GDM1 (cell line): Measurements from ENCODE around the gene AUP1.
A peak's percentile ranks its signal among the peaks of the same experiment; 100 is the strongest.
"Not testable (repeated sequence)": the region's sequence is repeated elsewhere in the genome, so short reads cannot be mapped to it uniquely, and the experiment has no call there.

Experiments used
- DNase-seq: peaks from one replicate; lab custom pipeline; 2025; lab: John Stamatoyannopoulos, UW

AUP1 gene

DNA sequence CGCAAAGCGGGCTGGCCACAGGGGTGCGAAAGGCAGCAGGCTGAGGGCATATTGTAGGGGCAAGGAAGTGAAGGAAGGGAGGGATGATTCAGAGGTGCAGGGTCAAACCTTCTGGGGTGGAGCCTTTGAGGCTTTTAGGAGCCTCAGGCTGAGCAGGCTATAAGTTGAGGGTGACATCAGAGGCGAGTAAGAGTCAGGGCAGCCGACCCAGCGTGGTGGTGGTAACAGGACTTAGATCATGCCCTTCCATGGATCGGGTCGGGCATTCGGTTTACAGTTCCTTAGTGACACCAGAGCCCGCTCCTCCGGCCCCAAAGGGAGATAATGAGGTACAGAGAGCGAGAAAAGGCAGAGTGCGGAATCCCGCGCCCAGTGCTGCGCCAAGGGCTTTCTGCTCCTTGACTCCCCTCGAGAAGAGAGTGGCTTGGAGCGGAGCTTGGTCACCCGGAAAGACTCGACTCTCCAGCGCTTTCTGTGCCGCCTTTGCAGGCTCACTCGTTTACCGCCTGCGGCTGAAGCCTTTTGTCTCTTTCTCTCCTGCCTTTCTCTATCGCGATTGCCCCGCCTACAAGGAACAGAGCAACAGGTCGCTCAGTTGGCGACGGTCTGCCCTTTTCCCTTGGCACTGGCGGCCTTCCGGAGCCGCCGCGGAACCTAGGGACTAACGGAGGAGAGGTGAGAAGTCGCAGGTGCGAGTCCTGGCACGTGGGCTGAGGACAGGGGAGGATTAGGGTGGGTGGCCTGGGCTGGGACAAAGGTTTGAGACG lies 30.8 kb downstream of the AUP1 start:
- DNase-seq = no peak

DNA sequence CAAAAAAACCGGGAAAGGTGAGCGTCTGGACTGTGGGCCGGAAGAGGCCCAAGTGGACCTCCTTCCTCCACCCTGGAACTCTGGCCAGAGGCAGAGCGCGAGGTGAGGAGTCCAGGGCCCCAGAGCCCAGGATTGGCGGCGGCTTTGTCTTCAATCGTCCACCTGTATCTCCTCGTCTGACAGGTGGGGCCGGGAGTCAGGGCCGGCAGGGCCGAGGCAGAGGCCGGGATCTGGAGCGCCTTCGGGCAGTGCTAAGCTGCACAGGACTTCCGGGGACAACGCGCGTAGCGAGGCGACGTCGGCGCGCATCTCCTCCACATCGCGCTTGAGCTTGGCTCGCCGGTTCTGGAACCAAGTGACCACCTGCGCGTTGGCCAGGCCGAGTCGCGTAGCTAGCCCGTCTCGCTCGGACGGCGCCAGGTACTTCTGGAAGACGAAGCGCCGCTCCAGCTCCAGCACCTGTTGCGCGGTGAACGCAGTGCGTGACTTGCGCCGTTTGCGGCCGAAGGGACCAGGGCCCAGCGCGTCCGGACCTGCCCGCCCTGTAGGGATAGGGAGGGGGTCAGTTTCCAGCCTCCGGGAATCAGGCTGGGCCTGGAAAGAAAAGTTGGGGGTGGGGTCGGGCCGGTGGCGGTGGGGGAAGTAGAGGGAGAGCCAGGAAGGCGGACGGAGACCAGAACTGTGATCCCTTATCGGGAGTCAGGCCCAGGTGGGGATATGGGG lies 31.6 kb downstream of the AUP1 start:
- no peak for DNase-seq

DNA sequence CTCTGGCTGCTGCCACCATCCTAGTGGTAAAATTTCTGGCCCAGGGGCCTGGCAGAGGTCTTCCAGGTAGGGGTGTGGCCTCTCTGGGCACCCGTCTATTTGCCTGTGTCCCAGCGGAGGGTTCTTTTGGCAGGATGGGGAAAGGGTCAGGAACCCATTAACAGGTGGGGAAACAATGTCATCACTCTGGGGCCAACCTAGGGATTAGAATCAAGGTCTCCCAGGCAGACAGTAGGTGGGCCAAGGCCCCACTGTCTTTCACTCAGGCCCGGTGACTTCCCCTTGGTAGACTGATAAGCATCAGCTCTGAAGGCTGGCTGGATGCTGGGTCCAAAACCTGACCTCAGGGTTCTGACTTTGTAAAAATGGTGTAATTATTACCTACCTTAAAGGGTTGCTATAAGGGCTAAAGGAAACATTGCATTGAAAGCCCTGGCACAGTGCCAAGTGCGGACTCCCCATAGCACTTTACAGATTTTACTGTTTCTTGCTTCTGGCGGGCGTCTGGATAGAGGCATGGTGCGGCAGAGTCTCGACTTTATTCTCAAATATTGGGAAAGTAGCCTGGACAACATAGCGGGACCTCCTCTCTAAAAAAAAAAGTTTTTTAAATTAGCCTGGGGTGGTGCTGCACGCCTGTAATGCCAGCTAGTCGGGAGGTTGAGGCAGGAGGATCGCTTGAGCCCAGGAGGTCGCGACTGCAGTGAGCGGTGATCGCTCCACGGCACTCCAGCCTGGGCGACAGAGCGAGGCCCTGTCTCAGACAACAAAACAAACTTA lies 32.3 kb downstream of the AUP1 start:
- no peak for DNase-seq

DNA sequence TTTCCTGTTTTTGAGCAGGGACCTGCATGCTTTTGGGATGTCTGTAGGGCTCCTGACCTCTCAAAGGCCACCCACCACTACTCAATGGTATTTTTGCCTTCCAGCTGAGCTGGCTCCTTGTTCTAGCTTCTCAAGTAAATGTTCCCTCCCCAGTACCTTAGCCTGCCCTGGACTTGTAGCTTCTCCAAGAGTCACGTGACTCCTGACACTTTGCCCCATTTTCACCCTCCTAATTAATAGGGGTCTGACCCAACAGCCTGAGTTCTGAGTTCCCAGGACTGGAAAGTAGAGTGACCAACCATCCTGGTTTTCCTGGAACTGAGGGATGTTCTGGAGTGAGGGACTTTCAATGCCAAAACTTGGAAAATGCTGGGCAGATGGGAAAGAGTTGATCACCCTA lies 34.1 kb downstream of the AUP1 start:
- DNase-seq = no peak

DNA sequence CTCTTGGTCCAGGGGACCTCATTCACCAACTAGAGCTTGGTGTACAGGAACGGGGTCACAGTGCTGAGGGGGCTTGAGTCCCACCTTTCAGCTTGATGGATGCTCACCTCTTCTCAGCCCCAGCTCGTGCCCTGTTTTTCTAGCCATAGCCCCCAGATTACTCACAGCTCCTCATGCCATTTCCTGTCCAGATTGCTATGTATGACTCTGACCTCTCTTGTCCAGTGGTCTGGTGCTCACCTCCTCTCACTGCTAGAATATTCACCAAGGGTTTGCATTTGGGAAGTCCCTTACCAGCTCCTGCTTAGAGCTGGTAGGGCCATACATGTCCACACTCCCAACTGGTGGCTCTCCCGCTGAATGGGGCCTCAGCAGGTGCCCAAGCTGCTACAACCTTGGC lies 36.0 kb downstream of the AUP1 start:
- DNase-seq = no peak

DNA sequence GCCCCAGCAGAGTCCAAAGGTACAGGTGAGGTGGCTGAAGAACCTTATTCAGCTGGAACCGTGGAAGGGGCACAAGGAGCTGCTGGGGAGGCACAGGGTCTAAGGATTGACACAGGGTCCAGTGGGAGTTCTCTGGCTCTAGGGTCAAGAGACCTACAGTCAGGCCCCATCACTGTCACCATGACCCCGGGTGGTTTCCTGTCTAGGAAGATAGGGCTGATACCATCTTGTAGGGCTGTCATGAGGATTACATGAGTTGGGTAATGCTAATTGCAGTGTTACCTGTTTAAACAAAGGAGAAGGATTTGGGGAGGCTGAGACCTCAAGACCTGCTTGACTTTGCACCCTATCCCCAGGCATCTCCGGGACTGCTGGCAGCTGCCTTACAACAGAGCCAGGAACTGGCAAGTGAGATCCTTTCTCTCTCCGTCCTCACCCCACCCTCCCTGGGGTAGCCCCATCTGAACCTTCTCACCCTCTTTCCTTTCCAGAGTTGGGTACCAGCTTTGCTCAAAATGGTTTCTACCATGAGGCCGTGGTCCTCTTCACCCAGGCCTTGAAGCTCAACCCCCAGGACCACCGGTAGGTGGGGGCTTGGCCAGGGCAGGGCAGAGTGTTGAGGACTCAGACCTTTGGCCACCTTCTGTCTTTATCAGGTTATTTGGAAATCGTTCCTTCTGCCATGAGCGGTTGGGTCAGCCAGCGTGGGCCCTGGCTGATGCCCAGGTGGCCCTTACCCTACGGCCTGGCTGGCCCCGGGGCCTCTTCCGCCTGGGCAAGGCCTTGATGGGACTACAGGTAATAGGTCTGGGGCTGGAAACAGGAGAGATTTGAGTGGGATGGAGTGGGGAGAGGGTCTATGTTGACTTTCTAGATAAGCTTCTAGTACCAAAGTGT lies 37.6 kb downstream of the AUP1 start:
- no peak for DNase-seq

DNA sequence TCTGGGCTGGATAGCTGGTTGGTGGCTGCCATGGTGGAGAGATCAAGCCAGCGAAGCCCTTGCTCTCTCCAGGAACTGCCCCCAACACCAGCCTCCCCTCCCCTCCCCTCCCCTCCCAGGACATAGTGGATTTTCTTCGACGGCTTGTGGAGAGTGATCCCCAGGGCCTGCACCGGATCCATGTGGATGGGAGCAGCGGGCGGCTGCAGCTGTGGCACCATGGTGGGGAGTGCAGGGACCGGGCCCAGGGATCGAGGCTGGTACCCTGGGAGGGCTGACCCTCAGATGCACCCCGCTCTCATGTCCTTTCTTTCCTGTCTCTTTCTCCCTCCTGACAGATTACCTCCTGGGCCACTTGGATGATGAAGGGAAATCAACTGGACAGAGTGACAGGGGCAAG lies 39.6 kb downstream of the AUP1 start:
- no peak for DNase-seq

DNA sequence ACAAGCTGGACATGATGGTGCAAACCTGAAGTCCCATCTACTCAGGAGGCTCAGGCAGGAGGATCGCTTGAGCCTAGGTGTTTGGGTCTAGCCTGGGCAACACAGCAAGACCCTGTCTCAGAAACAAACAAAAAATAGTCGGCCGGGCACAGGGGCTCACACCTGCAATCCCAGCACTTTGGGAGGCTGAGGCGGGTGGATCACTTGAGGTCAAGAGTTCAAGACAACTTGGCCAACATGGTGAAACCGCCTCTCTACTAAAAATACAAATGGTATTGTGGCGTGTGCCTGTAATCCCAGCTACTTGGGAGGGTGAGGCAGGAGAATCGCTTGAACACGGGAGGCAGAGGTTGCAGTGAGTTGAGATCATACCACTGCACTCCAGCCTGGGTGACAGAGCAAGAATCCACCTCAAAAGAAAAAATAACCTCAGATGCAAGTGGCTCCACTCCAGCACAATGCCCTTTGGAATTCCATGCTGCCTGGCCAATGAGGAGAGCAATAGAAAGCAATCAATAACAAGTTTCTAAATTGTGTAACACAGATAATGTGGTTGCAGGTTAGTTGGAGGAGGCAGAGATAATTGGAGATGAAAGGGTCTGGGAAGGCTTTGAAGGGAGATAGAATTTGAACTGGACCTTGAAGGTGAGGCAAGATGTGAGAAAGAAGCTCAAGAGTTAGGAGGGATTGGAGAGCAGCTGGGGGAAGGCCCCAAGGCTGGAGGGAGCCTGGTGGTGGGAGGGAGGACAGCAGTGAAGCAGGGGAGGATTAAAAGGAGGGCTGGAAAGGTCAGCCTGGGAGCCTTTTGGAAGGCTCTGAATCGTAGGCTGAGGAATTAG lies 40.6 kb downstream of the AUP1 start:
- DNase-seq = no peak

DNA sequence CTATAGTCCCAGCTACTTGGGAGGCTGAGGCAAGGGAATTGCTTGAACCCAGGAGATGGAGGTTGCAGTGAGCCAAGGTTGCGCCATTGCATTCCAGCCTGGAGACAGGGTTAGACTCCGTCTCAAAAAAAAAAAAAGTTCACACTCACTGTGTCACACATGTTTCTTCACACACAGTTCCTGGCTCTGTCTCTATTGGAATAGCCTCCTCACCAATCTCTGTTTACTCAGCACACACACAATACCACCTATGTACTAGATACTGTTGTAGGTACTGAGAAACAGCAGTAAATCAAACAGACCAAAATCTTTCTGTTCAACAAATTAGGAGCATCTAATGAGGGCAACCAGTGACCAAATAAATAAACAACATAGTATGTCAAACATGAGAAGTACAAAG lies 43.4 kb downstream of the AUP1 start:
- no peak for DNase-seq

DNA sequence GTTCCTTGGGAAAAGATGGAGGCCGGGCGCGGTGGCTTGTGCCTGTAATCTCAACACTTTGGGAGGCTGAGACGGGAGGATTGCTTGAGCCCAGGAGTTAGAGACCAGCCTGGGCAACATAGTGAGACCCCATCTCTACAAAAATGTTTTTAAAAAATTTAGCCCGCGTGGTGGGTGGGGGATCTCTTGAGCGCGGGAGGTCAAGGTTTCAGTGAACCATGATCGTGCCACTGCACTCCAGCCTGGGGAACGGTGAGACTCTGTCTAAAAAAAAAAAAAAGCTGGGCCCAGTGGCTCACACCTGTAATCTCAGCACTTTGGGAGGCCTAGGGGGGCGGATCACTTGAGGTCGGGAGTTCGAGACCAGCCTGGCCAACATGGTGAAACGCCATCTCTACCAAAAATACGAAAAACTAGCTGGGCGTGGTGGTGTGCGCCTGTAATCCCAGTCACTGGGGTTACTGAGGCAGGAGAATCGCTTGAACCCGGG lies 45.8 kb downstream of the AUP1 start:
- not testable (repeated sequence) for DNase-seq

DNA sequence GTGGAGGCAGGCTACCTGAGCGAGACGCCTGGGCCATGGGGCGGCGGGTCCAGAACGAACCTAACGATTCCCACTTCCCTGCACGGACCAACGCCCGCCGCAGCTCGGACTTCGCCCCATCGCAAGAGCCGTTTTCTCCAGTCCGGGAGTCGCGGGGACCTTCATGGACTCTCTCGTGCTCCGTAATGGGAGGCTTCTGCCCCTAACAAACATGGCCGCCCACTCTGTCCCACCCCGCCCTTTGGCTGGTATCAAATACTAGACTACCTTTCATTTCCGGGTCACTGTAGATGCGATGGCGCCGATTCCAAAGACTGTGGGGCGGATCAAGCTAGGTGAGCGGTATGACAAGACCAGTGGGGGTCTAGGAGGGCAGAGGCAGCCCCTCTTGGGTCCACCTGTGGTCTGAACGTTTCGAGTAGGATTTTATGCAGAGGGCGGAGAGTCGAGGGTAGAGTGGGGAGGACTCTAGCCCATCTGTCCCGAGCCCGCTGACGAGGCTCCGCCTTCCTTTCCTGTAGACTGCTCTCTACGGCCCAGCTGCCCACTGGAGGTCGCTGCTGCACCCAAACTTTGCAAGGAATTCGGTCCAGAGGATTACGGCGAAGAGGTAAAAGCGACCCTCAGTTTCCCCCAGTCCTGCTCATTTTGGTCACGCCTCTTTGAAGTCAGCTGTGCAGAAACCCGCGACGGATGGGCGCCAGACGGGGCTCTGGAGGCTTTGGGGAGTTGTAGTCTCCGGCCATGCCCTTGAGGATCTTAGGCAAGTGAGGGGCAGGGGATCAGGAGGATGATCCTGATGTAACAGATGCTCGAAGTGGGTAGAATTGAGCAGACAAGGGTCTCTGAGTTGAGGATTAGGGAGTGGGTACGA lies 46.5 kb downstream of the AUP1 start, which contains the start of the genes CCDC142 and TTC31:
Gene CCDC142 (minus strand): TSS at position 198 of the 874 bp plus-strand sequence. CDS start 161 bp downstream, at position 37.
Gene TTC31 (plus strand): TSS at position 281 of the 874 bp plus-strand sequence. CDS start 15 bp downstream, at position 296.
- DNase-seq = peak; percentile 87

DNA sequence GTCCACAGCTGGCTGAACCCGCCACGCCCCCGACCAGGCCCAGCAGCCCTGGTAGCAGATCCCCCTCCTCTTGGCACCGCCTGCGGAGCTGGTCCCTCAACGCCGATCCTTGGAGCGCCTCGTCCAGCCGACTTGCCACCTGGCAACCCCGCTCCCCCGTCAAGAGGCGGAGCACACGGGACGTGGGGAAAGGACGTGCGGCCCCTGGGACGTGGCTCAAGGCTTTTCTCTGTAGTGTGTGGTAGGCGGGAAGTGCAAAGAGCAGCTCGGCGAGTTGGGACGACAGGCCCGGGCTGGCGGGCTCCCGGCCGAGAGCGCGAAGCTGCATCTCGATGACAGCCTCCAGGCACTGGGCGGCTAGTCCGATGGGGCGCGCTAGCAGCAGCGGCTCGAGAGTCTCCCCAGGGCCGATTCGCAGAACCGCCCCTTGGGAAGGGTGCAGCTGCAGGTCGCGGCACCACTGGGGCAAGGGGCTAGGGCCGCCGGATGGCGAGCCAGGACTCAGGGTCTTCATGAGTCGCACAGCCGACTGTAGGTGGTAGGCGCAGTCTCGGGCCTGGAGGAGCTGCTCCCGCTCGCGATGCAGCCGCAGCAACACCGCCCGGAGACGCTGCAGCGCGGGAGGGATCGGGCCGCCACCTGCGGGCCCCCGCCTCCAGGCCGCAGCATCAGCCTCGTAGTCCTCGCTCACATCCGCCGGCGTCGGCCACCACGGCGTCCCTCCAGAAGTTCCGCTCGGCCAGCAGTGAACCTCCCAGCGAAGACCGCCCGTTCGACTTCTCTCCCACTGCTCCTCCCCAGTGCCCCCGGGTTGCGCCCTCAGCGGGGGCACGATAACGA lies 47.3 kb downstream of the AUP1 start:
- no peak for DNase-seq

DNA sequence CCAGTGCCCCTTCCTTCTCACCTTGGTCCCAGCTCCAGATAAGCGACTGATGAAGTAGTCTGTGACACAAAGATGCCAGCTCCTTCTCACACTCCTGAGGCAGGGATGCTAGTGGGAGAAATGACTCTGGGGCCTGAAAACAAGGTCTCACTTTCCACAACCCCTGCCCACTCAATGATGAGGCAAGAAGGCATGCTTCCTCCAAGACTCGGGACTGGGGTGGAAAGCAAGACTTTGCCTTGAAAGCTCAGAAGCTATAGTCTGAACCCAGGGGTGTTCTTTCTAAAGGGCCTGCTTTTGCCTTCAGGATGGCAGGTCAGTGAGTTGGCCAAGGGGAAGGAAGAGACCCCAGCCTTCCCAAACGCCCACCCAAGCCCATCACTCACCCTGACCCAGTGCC lies 48.1 kb downstream of the AUP1 start:
- no peak for DNase-seq
